ENCODE results near the gene GALNT5. TPM values are rescaled to one million over a fixed set of nuclear protein-coding genes. Genes with fewer than 3 reads are reported as not detected.

GALNT5 gene
- total RNA-seq, 1 donor, result 56.5 TPM

GRCh38 chr2:157361526-157361925 is 104.0 kb downstream of the GALNT5 start:
- Histone ChIP-seq H3K79me2 (ENCODE audit: insufficient read depth, low read length) (no peaks in the 10 kb centered on the region), H3K4me2 (ENCODE audit: insufficient read depth, low read length) (no peak overlapping the region), H3K36me3 (ENCODE audit: insufficient read depth, low read length) (no peaks in the 10 kb centered on the region), H3K27me3 (ENCODE audit: insufficient read depth, low read length) (no peaks in the 10 kb centered on the region), H2AFZ (ENCODE audit: low read length) (no peak overlapping the region), H4K20me1 (ENCODE audit: insufficient read depth, low read length) (no peaks in the 10 kb centered on the region), H3K4me1 (ENCODE audit: insufficient read depth, low read length) (peaks cover 11% of the 10 kb centered on the region), H3K27ac (ENCODE audit: low read depth, low read length) (no peak overlapping the region), H3K4me3 (ENCODE audit: insufficient read depth, low read length) (no peak overlapping the region), H3K9me3 (ENCODE audit: low read depth, low read length) (no peaks in the 10 kb centered on the region)
- no peak for DNase-seq (ENCODE audit: insufficient read length, low spot score, missing footprints)
- no peak for TF ChIP-seq CTCF (IDR thresholded peaks at IDR 0.05; ENCODE audit: extremely low read depth, low read depth, low read length)

DNA sequence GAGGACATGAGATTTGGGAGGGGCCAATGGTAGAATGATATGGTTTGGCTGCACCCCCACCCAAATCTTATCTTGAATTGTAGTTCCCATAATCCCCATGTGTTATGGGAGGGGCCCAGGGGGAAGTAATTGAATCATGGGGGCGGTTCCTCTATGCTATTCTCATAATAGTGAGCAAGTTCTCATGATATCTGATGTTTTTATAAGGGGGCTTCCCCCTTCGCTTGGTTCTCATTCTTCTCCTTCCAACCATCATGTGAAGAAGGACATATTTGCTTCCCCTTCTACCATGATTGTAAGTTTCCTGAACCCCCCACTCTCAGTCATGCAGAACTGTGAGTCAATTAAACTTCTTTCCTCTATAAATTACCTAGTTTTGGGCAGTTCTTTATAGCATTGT is 105.1 kb downstream of the GALNT5 start:
- H3K4me2 ChIP-seq (ENCODE audit: insufficient read depth, low read length), result no peak overlapping the region
- H3K27ac ChIP-seq (ENCODE audit: low read depth, low read length), result no peak overlapping the region
- no peak for DNase-seq (ENCODE audit: insufficient read length, low spot score, missing footprints)
- no peaks in the 10 kb centered on the region for H3K27me3 ChIP-seq (ENCODE audit: insufficient read depth, low read length)
- H3K36me3 ChIP-seq (ENCODE audit: insufficient read depth, low read length), result no peaks in the 10 kb centered on the region
- no peak for TF ChIP-seq CTCF (IDR thresholded peaks at IDR 0.05; ENCODE audit: extremely low read depth, low read depth, low read length)
- no peaks in the 10 kb centered on the region for H3K9me3 ChIP-seq (ENCODE audit: low read depth, low read length)
- no peaks in the 10 kb centered on the region for H3K79me2 ChIP-seq (ENCODE audit: insufficient read depth, low read length)
- peaks cover 11% of the 10 kb centered on the region for H3K4me1 ChIP-seq (ENCODE audit: insufficient read depth, low read length)
- H4K20me1 ChIP-seq (ENCODE audit: insufficient read depth, low read length), result no peaks in the 10 kb centered on the region
- no peak overlapping the region for H2AFZ ChIP-seq (ENCODE audit: low read length)
- H3K4me3 ChIP-seq (ENCODE audit: insufficient read depth, low read length), result no peak overlapping the region

DNA sequence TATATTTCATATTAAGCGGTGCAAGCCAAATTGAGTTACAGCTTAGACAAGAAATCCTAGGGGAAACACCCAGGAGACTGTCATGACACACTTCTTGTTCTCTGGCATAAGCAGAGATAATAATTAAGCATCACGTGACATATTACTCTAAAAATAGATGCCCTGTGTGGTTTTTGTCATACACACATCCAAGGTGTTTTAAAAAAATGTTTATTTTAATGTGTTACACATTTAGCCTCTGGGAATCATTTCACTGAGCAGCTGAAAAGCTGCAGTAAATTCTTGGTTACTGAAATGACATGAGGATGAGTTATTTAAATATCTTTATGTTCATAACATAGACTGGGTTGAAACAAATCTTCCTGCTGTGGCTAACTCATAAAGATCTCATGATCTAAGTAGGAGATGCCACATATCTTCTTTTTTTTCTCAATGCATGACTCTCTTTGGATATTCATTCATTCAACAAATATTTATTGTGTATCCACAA is 106.2 kb downstream of the GALNT5 start:
- peak; percentile 32 for DNase-seq (ENCODE audit: insufficient read length, low spot score, missing footprints)
- H3K79me2 ChIP-seq (ENCODE audit: insufficient read depth, low read length), result no peaks in the 10 kb centered on the region
- H2AFZ ChIP-seq (ENCODE audit: low read length), result no peak overlapping the region
- H3K9me3 ChIP-seq (ENCODE audit: low read depth, low read length), result no peaks in the 10 kb centered on the region
- no peak overlapping the region for H3K4me2 ChIP-seq (ENCODE audit: insufficient read depth, low read length)
- no peaks in the 10 kb centered on the region for H3K36me3 ChIP-seq (ENCODE audit: insufficient read depth, low read length)
- peaks cover 11% of the 10 kb centered on the region for H3K4me1 ChIP-seq (ENCODE audit: insufficient read depth, low read length)
- no peaks in the 10 kb centered on the region for H3K27me3 ChIP-seq (ENCODE audit: insufficient read depth, low read length)
- no peak for TF ChIP-seq CTCF (IDR thresholded peaks at IDR 0.05; ENCODE audit: extremely low read depth, low read depth, low read length)
- peak overlapping the region; percentile 36 for H3K27ac ChIP-seq (ENCODE audit: low read depth, low read length)
- H4K20me1 ChIP-seq (ENCODE audit: insufficient read depth, low read length), result no peaks in the 10 kb centered on the region
- H3K4me3 ChIP-seq (ENCODE audit: insufficient read depth, low read length), result no peak overlapping the region

Other genes with a start within 250 kb of the GALNT5 start
- gene ERMN, start 68.1 kb downstream of the GALNT5 start, total RNA-seq, result 1.4 and 2.7 TPM in 2 replicates
- gene CYTIP, start 186.4 kb downstream of the GALNT5 start, total RNA-seq, result 1.2 and 1.4 TPM in 2 replicates

All from osteoblast (primary cell).